ENCODE measurements around the gene FTH1. TPM values are rescaled to one million over a fixed set of nuclear protein-coding genes. Genes with fewer than 3 reads are reported as not detected.

The FTH1 gene
- total and polyA plus RNA-seq, 2 of the 13 experiments (the other 11 are each of a cell fraction or from before 2014, with no cell fraction given), result 607 to 760 TPM

GRCh38 chr11:61923166-61924063, 44.0 kb downstream of the FTH1 start (continued):
- TF ChIP-seq ZNF362 (CRISPR knock-in tag; IDR thresholded peaks at IDR 0.05; ENCODE audit: borderline replicate concordance) (peak; percentile 47; the same call in 1 of the 2 replicates), ZNF576 (CRISPR knock-in tag; IDR thresholded peaks at IDR 0.05) (0 out of 2 replicates have a peak, but pooled peaks have one; percentile 39), XBP1 (CRISPR knock-in tag; IDR thresholded peaks at IDR 0.05) (no peak), TEAD2 (CRISPR knock-in tag; IDR thresholded peaks at IDR 0.05) (peak; percentile 32; the same call in 1 of the 2 replicates), PRDM15 (CRISPR knock-in tag; IDR thresholded peaks at IDR 0.05) (peak; percentile 77), ZNF770 (CRISPR knock-in tag; IDR thresholded peaks at IDR 0.05) (peak; percentile 60; the same call in 1 of the 2 replicates), ZBTB20 (CRISPR knock-in tag; IDR thresholded peaks at IDR 0.05; ENCODE audit: borderline replicate concordance, low read depth) (peak; percentile 64; the same call in 1 of the 2 replicates), ZNF264 (CRISPR knock-in tag; IDR thresholded peaks at IDR 0.05) (peak; percentile 74; the same call in 1 of the 2 replicates), GABPB1 (CRISPR knock-in tag; IDR thresholded peaks at IDR 0.05) (peak; percentile 37; the same call in 1 of the 2 replicates), NFYB (CRISPR knock-in tag; IDR thresholded peaks at IDR 0.05) (no peak), ZNF614 (CRISPR knock-in tag; IDR thresholded peaks at IDR 0.05; ENCODE audit: borderline replicate concordance) (peak; percentile 42; the same call in 1 of the 2 replicates), ZNF580 (CRISPR knock-in tag; IDR thresholded peaks at IDR 0.05; ENCODE audit: borderline replicate concordance, low read depth) (peak; percentile 12; the same call in 1 of the 2 replicates), CBX2 (IDR thresholded peaks at IDR 0.05; ENCODE audit: low read depth, low read length) (no peak), CBX2 (CRISPR knock-in tag; IDR thresholded peaks at IDR 0.05; ENCODE audit: low read depth) (no peak), GTF2F1 (IDR thresholded peaks at IDR 0.05; ENCODE audit: low read length) (no peak), JUND (CRISPR knock-in tag; IDR thresholded peaks at IDR 0.05) (no peak; the same call in 1 of the 2 replicates), RCOR2 (CRISPR knock-in tag; IDR thresholded peaks at IDR 0.05) (0 out of 2 replicates have a peak, but pooled peaks have one; percentile 15), ZFY (CRISPR knock-in tag; IDR thresholded peaks at IDR 0.05) (peak; percentile 81)

Measured in HepG2 (cell line).